ENCODE results near the gene MMS19. TPM values are rescaled to one million over a fixed set of nuclear protein-coding genes. Genes with fewer than 3 reads are reported as not detected.

The MMS19 gene, protein sequence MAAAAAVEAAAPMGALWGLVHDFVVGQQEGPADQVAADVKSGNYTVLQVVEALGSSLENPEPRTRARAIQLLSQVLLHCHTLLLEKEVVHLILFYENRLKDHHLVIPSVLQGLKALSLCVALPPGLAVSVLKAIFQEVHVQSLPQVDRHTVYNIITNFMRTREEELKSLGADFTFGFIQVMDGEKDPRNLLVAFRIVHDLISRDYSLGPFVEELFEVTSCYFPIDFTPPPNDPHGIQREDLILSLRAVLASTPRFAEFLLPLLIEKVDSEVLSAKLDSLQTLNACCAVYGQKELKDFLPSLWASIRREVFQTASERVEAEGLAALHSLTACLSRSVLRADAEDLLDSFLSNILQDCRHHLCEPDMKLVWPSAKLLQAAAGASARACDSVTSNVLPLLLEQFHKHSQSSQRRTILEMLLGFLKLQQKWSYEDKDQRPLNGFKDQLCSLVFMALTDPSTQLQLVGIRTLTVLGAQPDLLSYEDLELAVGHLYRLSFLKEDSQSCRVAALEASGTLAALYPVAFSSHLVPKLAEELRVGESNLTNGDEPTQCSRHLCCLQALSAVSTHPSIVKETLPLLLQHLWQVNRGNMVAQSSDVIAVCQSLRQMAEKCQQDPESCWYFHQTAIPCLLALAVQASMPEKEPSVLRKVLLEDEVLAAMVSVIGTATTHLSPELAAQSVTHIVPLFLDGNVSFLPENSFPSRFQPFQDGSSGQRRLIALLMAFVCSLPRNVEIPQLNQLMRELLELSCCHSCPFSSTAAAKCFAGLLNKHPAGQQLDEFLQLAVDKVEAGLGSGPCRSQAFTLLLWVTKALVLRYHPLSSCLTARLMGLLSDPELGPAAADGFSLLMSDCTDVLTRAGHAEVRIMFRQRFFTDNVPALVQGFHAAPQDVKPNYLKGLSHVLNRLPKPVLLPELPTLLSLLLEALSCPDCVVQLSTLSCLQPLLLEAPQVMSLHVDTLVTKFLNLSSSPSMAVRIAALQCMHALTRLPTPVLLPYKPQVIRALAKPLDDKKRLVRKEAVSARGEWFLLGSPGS
- 100 to 1,000 TPM; 111 to 238 (median 118) TPM for total RNA-seq

DNA sequence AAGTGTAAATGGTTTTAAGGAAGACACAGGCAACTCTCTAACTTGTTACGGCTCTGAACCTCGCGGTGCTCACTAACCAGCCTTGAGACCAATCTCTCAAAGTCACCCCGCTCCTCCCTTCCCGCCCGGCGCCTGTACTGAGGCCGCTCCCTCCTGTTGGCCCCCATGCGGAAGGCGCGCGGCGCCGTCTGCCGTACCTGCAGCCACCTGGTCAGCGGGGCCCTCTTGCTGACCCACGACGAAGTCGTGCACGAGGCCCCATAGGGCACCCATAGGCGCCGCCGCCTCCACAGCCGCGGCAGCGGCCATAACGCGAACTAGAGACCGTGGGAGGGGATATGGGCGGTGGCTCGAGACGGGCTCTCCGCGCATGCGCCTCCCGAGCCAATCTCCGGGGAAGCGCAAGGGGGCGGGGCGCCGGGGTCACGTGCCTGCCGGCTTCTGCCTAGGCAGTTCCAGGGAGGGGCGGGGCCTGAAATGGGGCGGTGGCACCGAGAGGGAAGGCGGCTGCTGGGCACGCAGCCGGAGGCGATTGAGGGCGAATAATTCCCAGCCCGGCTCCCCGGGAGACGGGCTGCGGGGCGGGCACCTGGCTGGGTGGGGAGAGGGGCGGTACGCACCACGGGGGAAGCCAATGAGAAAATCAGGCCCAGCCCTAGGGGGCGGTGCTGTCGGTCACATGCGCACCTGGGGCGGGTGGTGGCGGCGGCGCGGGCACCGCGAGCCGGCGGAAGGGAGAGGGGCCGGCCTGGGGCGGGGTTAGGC, at the start of gene MMS19:
Gene MMS19 (minus strand): TSS at position 347 of the 765 bp plus-strand sequence. CDS start 38 bp downstream, at position 309.
- H3K9me3 ChIP-seq: no peaks in the 10 kb centered on the region
- no peaks in the 10 kb centered on the region for H3K27me3 ChIP-seq
- DNase-seq (ENCODE audit: low spot score in 2 of 2): peak; percentile 100
- peaks cover under 1% of the 10 kb centered on the region for H3K36me3 ChIP-seq
- TF ChIP-seq POLR2A (IDR thresholded peaks at IDR 0.05) (peak in 1 of 2 donors; percentile 65), CTCF (IDR thresholded peaks at IDR 0.05) (peak in 1 of 2 donors; percentile 8), POLR2AphosphoS5 (IDR thresholded peaks at IDR 0.05) (peak in 2 of 3 donors; percentile 13 to 45), EP300 (IDR thresholded peaks at IDR 0.05) (no peak)
- WGBS: 0% methylated on average over 11 of the region's 73 CpGs
- peak within 1 kb of the TSS; percentile 81 for H3K4me3 ChIP-seq
- H3K27ac ChIP-seq: peak within 1 kb of the TSS; percentile 98
- peaks cover 52% of the 10 kb centered on the region for H3K4me1 ChIP-seq

DNA sequence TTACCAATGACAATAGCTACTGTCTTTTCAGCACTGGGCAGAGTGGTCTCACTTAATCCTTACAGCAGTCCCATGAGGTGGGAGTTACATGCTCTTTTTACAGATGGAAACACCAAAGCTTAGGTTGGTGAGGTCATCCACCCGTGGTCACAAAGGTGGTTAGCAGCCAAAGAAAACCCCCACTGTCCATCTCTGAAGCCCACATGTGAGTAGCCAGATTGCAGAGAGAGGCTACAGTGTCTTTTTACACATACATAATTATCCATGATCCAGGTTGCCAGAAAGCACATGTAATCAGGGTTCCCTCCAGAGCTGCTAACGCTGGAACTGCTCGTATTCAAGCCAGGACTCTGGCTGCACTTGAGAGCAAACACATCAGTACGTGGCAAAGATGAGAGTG, 49.7 kb upstream of the MMS19 start:
- WGBS: 65% methylated on average over 4 of the region's 4 CpGs
- no peak overlapping the region for H3K4me3 ChIP-seq
- H3K4me1 ChIP-seq: peaks cover 43% of the 10 kb centered on the region
- H3K27me3 ChIP-seq: no peaks in the 10 kb centered on the region
- no peaks in the 10 kb centered on the region for H3K36me3 ChIP-seq
- no peak overlapping the region for H3K27ac ChIP-seq
- no peak for DNase-seq (ENCODE audit: low spot score in 2 of 2)
- H3K9me3 ChIP-seq: no peaks in the 10 kb centered on the region
- TF ChIP-seq POLR2AphosphoS5 (IDR thresholded peaks at IDR 0.05) (no peak), EP300 (IDR thresholded peaks at IDR 0.05) (no peak), CTCF (IDR thresholded peaks at IDR 0.05) (no peak), POLR2A (IDR thresholded peaks at IDR 0.05) (no peak)

DNA sequence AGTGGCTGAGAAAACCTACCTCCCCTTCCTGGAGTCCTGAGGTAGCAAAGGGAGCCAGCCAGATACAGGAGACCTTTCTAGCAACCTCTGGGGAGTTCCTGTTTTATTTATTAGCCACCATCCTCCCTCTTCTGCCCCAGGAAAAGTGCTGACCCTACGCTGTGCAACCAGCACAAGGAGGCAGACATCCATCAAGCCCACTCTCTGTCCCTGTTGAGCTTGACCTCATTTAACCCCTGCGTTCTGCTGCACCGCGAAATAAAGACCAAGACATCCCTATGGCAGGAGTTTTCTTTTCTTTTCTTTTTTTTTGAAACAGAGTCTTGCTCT, 49.0 kb upstream of the MMS19 start:
- peaks cover 50% of the 10 kb centered on the region for H3K4me1 ChIP-seq
- H3K27me3 ChIP-seq: no peaks in the 10 kb centered on the region
- H3K27ac ChIP-seq: no peak overlapping the region
- no peak for DNase-seq (ENCODE audit: low spot score in 2 of 2)
- 78% methylated on average over 4 of the region's 4 CpGs for WGBS
- no peaks in the 10 kb centered on the region for H3K9me3 ChIP-seq
- no peak for TF ChIP-seq CTCF (IDR thresholded peaks at IDR 0.05)
- no peak for TF ChIP-seq POLR2A (IDR thresholded peaks at IDR 0.05)
- TF ChIP-seq EP300 (IDR thresholded peaks at IDR 0.05): no peak
- no peak for TF ChIP-seq POLR2AphosphoS5 (IDR thresholded peaks at IDR 0.05)
- no peak overlapping the region for H3K4me3 ChIP-seq
- H3K36me3 ChIP-seq: no peaks in the 10 kb centered on the region

- no peak overlapping the region for H3K27ac ChIP-seq
- DNase-seq (ENCODE audit: low spot score in 2 of 2): no peak
- no peak overlapping the region for H3K4me3 ChIP-seq
- WGBS: 82% methylated on average over 17 of the region's 18 CpGs
- TF ChIP-seq EP300 (IDR thresholded peaks at IDR 0.05) (no peak), POLR2AphosphoS5 (IDR thresholded peaks at IDR 0.05) (no peak), POLR2A (IDR thresholded peaks at IDR 0.05) (no peak), CTCF (IDR thresholded peaks at IDR 0.05) (no peak)
- H3K36me3 ChIP-seq: no peaks in the 10 kb centered on the region
- no peaks in the 10 kb centered on the region for H3K9me3 ChIP-seq
- no peaks in the 10 kb centered on the region for H3K27me3 ChIP-seq
- peaks cover 56% of the 10 kb centered on the region for H3K4me1 ChIP-seq
Measured at GRCh38 chr10:97546456-97547270, 48.4 kb upstream of the MMS19 start.
